Measurements from ENCODE around the gene BMERB1. TPM values are rescaled to one million over a fixed set of nuclear protein-coding genes. Genes with fewer than 3 reads are reported as not detected.

The BMERB1 gene
- total and polyA plus RNA-seq, 9 of the 15 experiments (the other 6 are each of a cell fraction or from before 2014, with no cell fraction given), result 0.29 to 2.9 (median 0.94) TPM

DNA sequence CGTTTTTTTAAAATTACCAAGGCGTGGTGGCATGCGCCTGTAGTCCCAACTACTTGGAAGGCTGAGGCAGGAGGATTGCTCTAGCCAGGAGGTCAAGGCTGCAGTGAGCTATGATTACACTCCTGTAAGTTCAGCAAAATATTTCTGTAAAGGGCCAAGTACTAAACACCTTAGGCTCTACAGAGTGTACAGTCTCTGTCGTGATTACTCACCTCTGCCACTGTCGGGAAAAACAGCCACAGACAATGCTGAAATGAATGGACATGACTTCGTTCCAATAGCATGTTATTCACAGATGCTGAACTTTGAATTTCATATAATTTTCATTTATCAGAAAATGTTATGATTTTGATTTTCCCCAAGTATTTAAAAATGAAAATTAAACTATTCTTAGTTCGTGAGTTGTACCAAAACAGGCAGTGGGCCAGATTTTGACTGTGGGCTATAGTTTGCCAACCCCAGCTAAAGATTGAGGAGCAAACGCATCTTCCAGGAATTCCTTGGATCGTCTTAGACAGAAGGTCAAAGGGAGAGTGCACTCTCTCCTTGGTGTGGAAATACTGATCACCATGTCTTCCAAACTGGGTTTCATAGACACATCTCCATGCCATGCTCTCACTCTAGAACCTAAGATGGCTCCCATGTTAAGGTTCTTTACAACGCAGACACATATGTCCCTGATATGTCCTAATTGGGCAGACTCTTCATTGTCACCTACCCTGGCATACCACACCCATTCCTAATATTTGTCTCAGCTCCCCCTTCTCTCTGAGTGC, 119.1 kb downstream of the BMERB1 start (continued):
- TF ChIP-seq RBM25 (IDR thresholded peaks at IDR 0.05; ENCODE audit: low read depth, low read length, severe bottlenecking), result peak; percentile 94
- TF ChIP-seq, protein P1, sequence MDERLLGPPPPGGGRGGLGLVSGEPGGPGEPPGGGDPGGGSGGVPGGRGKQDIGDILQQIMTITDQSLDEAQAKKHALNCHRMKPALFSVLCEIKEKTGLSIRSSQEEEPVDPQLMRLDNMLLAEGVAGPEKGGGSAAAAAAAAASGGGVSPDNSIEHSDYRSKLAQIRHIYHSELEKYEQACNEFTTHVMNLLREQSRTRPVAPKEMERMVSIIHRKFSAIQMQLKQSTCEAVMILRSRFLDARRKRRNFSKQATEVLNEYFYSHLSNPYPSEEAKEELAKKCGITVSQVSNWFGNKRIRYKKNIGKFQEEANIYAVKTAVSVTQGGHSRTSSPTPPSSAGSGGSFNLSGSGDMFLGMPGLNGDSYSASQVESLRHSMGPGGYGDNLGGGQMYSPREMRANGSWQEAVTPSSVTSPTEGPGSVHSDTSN (CRISPR knock-in tag; IDR thresholded peaks at IDR 0.05; ENCODE audit: low read depth), result no peak
- TF ChIP-seq, protein P1 (tag; conservative IDR thresholded peaks at IDR 0.05; ENCODE audit: low read depth), result no peak
- TF ChIP-seq NCOA4 (IDR thresholded peaks at IDR 0.05; ENCODE audit: partially characterized antibody), result no peak
- TF ChIP-seq HNRNPLL (IDR thresholded peaks at IDR 0.05; ENCODE audit: low read depth, low read length, poor library complexity, severe bottlenecking), result no peak
- peak; percentile 54; the same call in 1 of the 2 replicates for TF ChIP-seq SMARCA5 (IDR thresholded peaks at IDR 0.05)
- no peak for TF ChIP-seq NELFE (IDR thresholded peaks at IDR 0.05; ENCODE audit: insufficient read depth, insufficient read length)
- no peak for TF ChIP-seq YY1 (IDR thresholded peaks at IDR 0.05; ENCODE audit: borderline replicate concordance in 1 of 3, control insufficient read depth in 1 of 3, extremely low read depth in 1 of 3, insufficient read depth in 3 of 3, insufficient read length in 1 of 3, insufficient replicate concordance in 2 of 3, low read depth in 1 of 3, low read length in 2 of 3)
- TF ChIP-seq CBFB (CRISPR knock-in tag; IDR thresholded peaks at IDR 0.05), result no peak
- TF ChIP-seq, protein P2, sequence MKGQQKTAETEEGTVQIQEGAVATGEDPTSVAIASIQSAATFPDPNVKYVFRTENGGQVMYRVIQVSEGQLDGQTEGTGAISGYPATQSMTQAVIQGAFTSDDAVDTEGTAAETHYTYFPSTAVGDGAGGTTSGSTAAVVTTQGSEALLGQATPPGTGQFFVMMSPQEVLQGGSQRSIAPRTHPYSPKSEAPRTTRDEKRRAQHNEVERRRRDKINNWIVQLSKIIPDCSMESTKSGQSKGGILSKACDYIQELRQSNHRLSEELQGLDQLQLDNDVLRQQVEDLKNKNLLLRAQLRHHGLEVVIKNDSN (CRISPR knock-in tag; IDR thresholded peaks at IDR 0.05), result no peak
- no peak for TF ChIP-seq NFATC3 (IDR thresholded peaks at IDR 0.05)
- TF ChIP-seq, protein P3, sequence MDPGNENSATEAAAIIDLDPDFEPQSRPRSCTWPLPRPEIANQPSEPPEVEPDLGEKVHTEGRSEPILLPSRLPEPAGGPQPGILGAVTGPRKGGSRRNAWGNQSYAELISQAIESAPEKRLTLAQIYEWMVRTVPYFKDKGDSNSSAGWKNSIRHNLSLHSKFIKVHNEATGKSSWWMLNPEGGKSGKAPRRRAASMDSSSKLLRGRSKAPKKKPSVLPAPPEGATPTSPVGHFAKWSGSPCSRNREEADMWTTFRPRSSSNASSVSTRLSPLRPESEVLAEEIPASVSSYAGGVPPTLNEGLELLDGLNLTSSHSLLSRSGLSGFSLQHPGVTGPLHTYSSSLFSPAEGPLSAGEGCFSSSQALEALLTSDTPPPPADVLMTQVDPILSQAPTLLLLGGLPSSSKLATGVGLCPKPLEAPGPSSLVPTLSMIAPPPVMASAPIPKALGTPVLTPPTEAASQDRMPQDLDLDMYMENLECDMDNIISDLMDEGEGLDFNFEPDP (CRISPR knock-in tag; IDR thresholded peaks at IDR 0.05), result no peak
- no peak for TF ChIP-seq CEBPB (tag; IDR thresholded peaks at IDR 0.05)
- no peak for TF ChIP-seq RHOXF2B (CRISPR knock-in tag; conservative IDR thresholded peaks at IDR 0.05)
- TF ChIP-seq, protein P4, sequence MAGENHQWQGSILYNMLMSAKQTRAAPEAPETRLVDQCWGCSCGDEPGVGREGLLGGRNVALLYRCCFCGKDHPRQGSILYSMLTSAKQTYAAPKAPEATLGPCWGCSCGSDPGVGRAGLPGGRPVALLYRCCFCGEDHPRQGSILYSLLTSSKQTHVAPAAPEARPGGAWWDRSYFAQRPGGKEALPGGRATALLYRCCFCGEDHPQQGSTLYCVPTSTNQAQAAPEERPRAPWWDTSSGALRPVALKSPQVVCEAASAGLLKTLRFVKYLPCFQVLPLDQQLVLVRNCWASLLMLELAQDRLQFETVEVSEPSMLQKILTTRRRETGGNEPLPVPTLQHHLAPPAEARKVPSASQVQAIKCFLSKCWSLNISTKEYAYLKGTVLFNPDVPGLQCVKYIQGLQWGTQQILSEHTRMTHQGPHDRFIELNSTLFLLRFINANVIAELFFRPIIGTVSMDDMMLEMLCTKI (IDR thresholded peaks at IDR 0.05; ENCODE audit: partially characterized antibody), result no peak
- 0 out of 2 replicates have a peak, but pooled peaks have one; percentile 46 for TF ChIP-seq THRB (CRISPR knock-in tag; conservative IDR thresholded peaks at IDR 0.05)
- no peak for TF ChIP-seq FOS (IDR thresholded peaks at IDR 0.05; ENCODE audit: extremely low read depth, insufficient read length)
- TF ChIP-seq RCOR1 (IDR thresholded peaks at IDR 0.05; ENCODE audit: borderline replicate concordance in 1 of 2, low read depth in 2 of 2, low read length in 2 of 2), result peak in 1 of 2 experiments; percentile 52; a peak in 1 of 4 replicates

All from K562 (cell line).